ENCODE results near the gene PCGF1.
"Not testable (repeated sequence)": the region's sequence is repeated elsewhere in the genome, so short reads cannot be mapped to it uniquely, and the experiment has no call there.

PCGF1 gene

DNA sequence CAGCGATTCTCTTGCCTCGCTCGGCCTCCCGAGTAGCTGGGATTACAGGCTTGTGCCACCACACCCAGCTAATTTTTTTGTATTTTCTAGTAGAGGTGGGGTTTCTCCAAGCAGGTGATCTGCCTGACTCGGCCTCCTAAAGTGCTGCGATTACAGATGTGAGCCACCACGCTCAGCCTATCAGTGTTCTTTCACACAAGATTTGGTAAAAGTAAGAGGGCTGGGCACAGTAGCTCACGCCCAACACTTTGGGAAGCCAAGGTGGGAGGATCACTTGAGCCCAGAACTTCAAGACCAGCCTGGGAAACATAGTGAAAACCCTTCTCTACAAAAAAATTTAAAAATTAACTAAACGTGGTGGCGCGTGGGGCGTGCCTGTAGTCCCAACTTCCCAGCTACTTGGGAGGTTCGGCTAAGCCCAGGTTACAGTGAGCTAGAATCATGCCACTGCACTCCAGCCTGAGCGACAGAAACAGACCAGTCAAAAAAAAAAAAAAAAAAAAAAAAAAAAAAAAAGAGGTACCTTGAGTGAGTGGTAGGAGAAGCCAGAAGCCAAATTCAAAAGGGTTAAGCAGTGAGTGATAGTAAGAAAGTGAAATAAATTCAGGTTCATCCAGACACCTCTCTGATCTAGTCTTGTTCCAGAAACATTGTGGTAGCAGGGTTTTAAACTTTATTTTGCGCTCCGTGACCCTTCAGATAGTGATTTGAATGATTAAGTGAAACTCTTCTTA is 36.0 kb downstream of the PCGF1 start:
- no peak for DNase-seq

- not testable (repeated sequence) for DNase-seq
These were observed 36.8 kb downstream of the PCGF1 start for GRCh38 chr2:74470742-74471141.

- no peak for DNase-seq
These were observed 43.1 kb downstream of the PCGF1 start for GRCh38 chr2:74464406-74464805.

DNA sequence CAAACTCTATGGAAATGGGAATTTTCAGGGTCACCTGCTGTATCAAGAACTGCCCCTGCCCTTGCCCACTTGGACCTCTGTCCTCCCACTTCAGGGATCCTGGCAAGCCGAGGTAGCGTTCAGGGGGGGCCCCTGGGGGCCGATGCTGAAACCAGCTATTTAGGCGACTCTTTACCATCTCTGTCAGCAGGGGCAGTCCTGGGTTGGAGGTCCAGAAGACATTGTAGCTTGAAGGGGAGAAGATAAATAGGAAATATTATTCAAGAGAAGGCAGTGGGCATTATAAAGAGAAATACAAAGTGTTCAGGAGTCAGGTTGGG is 44.7 kb downstream of the PCGF1 start:
- no peak for DNase-seq

GRCh38 chr2:74462054-74462785 is 45.3 kb downstream of the PCGF1 start:
- DNase-seq = no peak

DNA sequence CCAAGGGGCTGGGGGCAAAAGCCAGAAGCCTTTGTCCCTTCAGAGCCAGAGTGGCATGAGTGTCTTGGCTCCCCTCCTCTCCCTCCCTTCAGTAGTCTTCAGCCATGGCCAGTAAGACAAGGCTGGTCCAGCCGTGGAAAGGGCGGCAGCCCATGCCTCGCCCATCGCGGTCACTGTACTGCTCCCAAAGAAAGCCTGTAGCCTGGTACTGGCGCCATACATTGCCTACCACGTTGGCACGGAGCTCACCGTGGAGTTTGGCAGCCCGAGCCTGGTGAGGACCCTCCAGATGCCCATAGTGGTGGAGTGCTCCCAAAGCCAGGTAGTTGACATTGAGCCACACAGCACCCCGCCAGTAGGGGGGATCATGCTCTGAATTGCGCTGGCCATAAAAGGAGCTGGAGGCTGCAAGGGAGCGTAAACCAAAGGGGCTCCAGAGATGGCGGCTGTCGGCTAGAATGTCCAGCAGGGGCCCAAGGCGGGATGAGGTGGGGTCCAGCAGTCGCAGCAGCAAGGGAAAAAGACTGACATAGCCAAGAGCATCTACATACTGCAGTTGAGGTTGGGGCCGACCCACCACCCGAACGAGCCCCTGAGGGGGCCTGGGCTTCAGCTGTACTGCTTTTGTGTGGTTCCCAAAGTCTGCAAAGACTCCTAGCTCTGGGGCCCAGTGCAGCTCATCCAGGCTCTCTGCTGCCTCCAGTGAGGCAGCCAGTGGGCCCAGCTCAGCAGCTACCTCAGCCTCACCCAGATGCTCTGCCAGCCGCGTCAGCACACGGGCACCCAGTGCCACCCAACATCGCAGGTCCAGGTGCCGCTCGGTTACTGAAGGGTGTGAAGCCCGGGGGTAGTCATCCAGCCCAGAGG is 46.1 kb downstream of the PCGF1 start:
- DNase-seq = no peak

- not testable (repeated sequence) for DNase-seq
These were observed 47.3 kb downstream of the PCGF1 start for GRCh38 chr2:74460187-74460586.

DNA sequence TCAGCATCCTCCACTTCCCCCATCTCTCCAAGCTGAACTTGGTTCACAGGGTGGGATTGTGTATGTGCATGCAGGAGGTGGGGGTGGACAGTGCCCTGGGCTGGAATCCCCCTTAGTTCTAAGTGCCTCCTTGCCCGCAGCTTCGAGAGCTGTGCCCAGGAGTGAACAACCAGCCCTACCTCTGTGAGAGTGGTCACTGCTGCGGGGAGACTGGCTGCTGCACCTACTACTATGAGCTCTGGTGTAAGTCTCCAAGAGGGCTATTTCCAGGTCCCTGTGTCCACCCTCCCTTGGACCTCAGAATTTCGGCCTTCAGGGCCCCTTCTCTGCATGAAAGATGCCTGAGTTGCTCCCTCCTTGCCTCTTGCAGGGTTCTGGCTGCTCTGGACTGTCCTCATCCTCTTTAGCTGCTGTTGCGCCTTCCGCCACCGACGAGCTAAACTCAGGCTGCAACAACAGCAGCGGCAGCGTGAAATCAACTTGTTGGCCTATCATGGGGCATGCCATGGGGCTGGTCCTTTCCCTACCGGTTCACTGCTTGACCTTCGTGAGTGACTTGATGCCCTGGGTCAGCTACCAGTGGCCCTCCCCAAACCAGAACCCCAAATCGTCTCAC is 47.9 kb downstream of the PCGF1 start:
- not testable (repeated sequence) for DNase-seq

DNA sequence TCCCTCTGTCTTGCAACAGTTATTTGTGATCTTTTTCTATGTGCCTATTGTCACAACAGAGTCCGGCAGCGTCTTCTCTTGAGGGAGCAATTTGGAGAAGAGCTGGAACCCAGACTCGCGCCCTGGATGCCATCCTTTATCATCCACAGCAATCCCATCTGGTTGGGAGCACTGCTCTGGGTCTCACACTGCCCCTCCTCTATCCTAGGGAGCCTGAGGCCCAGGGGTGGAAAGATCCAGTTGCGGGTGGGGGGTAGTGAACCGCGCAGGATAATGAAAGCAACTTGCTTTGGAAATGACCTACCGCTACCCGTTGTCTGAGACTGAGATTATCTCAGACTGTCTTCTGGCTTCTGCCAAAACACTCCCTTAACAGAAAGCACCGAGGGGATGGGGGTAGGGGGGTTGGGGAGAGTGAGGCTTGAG is 48.5 kb downstream of the PCGF1 start:
- DNase-seq = peak; percentile 54

- DNase-seq = peak; percentile 100
These were observed 49.2 kb downstream of the PCGF1 start, which contains the start of gene WBP1 for GRCh38 chr2:74458132-74458937. WBP1 (plus strand) TSS chr2:74458438; CDS start chr2:74458603, 165 bp downstream.

DNA sequence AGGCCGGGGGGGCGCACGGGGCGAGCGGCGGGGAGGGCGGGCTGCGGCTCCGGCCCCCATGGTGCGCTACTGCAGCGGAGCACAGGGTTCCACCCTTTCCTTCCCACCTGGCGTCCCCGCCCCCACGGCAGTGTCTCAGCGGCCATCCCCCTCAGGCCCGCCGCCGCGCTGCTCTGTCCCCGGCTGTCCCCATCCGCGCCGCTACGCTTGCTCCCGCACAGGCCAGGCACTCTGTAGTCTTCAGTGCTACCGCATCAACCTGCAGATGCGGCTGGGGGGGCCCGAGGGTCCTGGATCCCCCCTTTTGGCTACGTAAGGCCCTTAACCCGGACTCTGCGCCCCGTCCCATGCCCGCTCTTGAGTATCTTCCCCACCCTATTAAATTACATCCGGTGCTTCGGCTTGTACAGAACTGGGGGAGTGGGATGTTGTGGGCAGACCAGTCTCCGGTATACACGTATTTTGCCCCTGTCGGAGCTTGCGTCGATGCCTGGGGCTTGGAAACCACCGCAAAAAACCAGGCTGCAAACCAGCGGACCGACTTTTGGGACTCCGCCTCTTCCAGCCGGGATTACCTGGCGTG is 49.9 kb downstream of the PCGF1 start:
- DNase-seq = no peak

GRCh38 chr2:74457129-74457548 is 50.4 kb downstream of the PCGF1 start:
- no peak for DNase-seq
